ENCODE measurements around the gene PLCB3. TPM values are rescaled to one million over a fixed set of nuclear protein-coding genes. Genes with fewer than 3 reads are reported as not detected.

Gene PLCB3
- total RNA-seq, 1 experiment from 2014 or later: 10.4 TPM

GRCh38 chr11:64317325-64317960 lies 66.1 kb downstream of the PLCB3 start, which contains the start of gene TRMT112:
Gene TRMT112, minus strand, starts transcription at chr11:64317559. Its CDS starts 33 bp downstream, at chr11:64317526.
- in situ Hi-C loops (cut with HindIII; ENCODE audit: low pct_unique_long_range_greater_than_20kb, low sequenced_read_pairs): no loop called here
- DNase-seq (ENCODE audit: low read depth, low spot score): peak; percentile 92

GRCh38 chr11:64317961-64318765 lies 66.8 kb downstream of the PLCB3 start, which contains the start of gene PRDX5:
Gene PRDX5, plus strand, starts transcription at chr11:64318121. Its CDS starts 95 bp downstream, at chr11:64318216.
- in situ Hi-C loops (cut with HindIII; ENCODE audit: low pct_unique_long_range_greater_than_20kb, low sequenced_read_pairs): no loop called here
- peak; percentile 94 for DNase-seq (ENCODE audit: low read depth, low spot score)

Small RNAs within 50 kb of the gene (small RNA-seq; reads per million reads assigned to genes)
- 0 reads per million in 2 experiments for gene RF00019

Other genes with a start within 250 kb of the PLCB3 start
- gene FLRT1, start 215.6 kb upstream of the PLCB3 start, total RNA-seq (2014; rRNA removed; shearing (Covaris generic)): not detected in 2 replicates
- gene MACROD1, start 85.4 kb upstream of the PLCB3 start, total RNA-seq (2014; rRNA removed; shearing (Covaris generic)): 15.0 and 15.7 TPM in 2 replicates
- gene STIP1, start 65.4 kb upstream of the PLCB3 start, total RNA-seq (2014; rRNA removed; shearing (Covaris generic)): 218 and 248 TPM in 2 replicates
- 0.13 and 0.29 TPM in 2 replicates for gene FERMT3, start 44.8 kb upstream of the PLCB3 start, total RNA-seq (2014; rRNA removed; shearing (Covaris generic))
- gene TRPT1, start 25.3 kb upstream of the PLCB3 start, total RNA-seq (2014; rRNA removed; shearing (Covaris generic)): 30.7 and 35.6 TPM in 2 replicates
- 50.4 and 52.1 TPM in 2 replicates for gene NUDT22, start 25.3 kb upstream of the PLCB3 start, total RNA-seq (2014; rRNA removed; shearing (Covaris generic))
- gene DNAJC4, start 21.0 kb upstream of the PLCB3 start, total RNA-seq (2014; rRNA removed; shearing (Covaris generic)): 4.3 and 6.5 TPM in 2 replicates
- 37.3 and 40.1 TPM in 2 replicates for gene VEGFB, start 16.9 kb upstream of the PLCB3 start, total RNA-seq (2014; rRNA removed; shearing (Covaris generic))
- 78.1 and 107 TPM in 2 replicates for gene FKBP2, start 10.4 kb upstream of the PLCB3 start, total RNA-seq (2014; rRNA removed; shearing (Covaris generic))
- gene PPP1R14B, start 4.6 kb upstream of the PLCB3 start, total RNA-seq (2014; rRNA removed; shearing (Covaris generic)): 138 and 162 TPM in 2 replicates
- gene BAD, start 33.1 kb downstream of the PLCB3 start, total RNA-seq (2014; rRNA removed; shearing (Covaris generic)): 18.7 and 19.3 TPM in 2 replicates
- 7.9 TPM in 2 replicates for gene GPR137, start 34.3 kb downstream of the PLCB3 start, total RNA-seq (2014; rRNA removed; shearing (Covaris generic))
- gene KCNK4, start 39.8 kb downstream of the PLCB3 start, total RNA-seq (2014; rRNA removed; shearing (Covaris generic)): not detected in 2 replicates
- 0.45 TPM in 1 of 2 replicates, not detected in the other for gene CATSPERZ, start 48.8 kb downstream of the PLCB3 start, total RNA-seq (2014; rRNA removed; shearing (Covaris generic))
- 48.4 and 56.1 TPM in 2 replicates for gene ESRRA, start 54.0 kb downstream of the PLCB3 start, total RNA-seq (2014; rRNA removed; shearing (Covaris generic))
- gene TRMT112, start 66.0 kb downstream of the PLCB3 start, total RNA-seq (2014; rRNA removed; shearing (Covaris generic)): 113 and 127 TPM in 2 replicates
- 206 and 215 TPM in 2 replicates for gene PRDX5, start 66.6 kb downstream of the PLCB3 start, total RNA-seq (2014; rRNA removed; shearing (Covaris generic))
- 1.3 and 2.0 TPM in 2 replicates for gene CCDC88B, start 88.7 kb downstream of the PLCB3 start, total RNA-seq (2014; rRNA removed; shearing (Covaris generic))
- gene RPS6KA4, start 107.6 kb downstream of the PLCB3 start, total RNA-seq (2014; rRNA removed; shearing (Covaris generic)): 40.3 and 42.0 TPM in 2 replicates